ENCODE data around the gene ZNF423.

DNA sequence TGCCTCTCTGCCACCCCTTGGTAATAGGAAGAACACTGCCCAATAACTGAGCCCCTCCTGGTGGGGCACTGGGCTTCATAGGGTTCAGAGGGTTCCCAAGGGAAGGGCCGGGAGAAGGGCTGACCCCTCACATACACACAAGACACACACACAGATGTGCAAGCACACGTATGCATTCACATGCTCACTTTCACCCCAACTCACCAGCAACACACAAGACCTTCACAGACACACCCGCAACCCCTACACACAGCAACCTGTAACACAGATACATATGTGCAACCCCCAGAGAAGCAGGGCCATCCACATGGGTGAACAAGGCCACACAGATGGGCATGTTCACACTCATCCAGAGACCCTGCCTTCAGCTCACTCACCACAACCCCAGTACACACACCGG lies 225.1 kb downstream of the ZNF423 start:
- TF ChIP-seq, protein P1, sequence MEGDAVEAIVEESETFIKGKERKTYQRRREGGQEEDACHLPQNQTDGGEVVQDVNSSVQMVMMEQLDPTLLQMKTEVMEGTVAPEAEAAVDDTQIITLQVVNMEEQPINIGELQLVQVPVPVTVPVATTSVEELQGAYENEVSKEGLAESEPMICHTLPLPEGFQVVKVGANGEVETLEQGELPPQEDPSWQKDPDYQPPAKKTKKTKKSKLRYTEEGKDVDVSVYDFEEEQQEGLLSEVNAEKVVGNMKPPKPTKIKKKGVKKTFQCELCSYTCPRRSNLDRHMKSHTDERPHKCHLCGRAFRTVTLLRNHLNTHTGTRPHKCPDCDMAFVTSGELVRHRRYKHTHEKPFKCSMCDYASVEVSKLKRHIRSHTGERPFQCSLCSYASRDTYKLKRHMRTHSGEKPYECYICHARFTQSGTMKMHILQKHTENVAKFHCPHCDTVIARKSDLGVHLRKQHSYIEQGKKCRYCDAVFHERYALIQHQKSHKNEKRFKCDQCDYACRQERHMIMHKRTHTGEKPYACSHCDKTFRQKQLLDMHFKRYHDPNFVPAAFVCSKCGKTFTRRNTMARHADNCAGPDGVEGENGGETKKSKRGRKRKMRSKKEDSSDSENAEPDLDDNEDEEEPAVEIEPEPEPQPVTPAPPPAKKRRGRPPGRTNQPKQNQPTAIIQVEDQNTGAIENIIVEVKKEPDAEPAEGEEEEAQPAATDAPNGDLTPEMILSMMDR (IDR thresholded peaks at IDR 0.05; ENCODE audit: low read length) = no peak
- TF ChIP-seq EZH2 (IDR thresholded peaks at IDR 0.05; ENCODE audit: borderline replicate concordance, low read length) = no peak
